Posterior cingulate gyrus (tissue), 11 donors: Measurements from ENCODE around the gene SLC6A11.

Experiments used
- DNase-seq, 10 donors: peaks; one replicate each; pipeline versions ENCODE4 v3.0.0 to v3.0.0-alpha.2; 2020 to 2021; ENCODE audit warnings: mixed read lengths in 3 of 10
- intact Hi-C: fragments of 100-400 bp; cut with DNase I; formaldehyde crosslinking; loops from one replicate; pipeline ENCODE4 v1.15.1; 2023

Gene SLC6A11

GRCh38 chr3:10816019-10816862 lies at the start of gene SLC6A11:
SLC6A11 (plus strand) TSS chr3:10816228; CDS start chr3:10816266, 38 bp downstream.
- peak in 9 of 10 donors; percentile 17 to 92 (median 49) for DNase-seq
- intact Hi-C loops = no loop called here

- intact Hi-C loops = no loop called here
Observed at GRCh38 chr3:10768708-10769394, 47.2 kb upstream of the SLC6A11 start.

GRCh38 chr3:10770547-10770946 lies 45.5 kb upstream of the SLC6A11 start:
- peak in 1 of 10 donors; percentile 75 for DNase-seq
- intact Hi-C loops = no loop called here

More at GRCh38 chr3:10768708-10769394, 47.2 kb upstream of the SLC6A11 start:
- no peak for DNase-seq

GRCh38 chr3:10770981-10771380 lies 45.0 kb upstream of the SLC6A11 start:
- intact Hi-C loops = no loop called here
- DNase-seq = no peak

- intact Hi-C loops = no loop called here
- peak in 1 of 10 donors; percentile 59 for DNase-seq
Observed at GRCh38 chr3:10771486-10772270, 44.4 kb upstream of the SLC6A11 start.

GRCh38 chr3:10772271-10773161 lies 43.5 kb upstream of the SLC6A11 start:
- intact Hi-C loops = no loop called here
- DNase-seq = peak in 1 of 10 donors; percentile 80

GRCh38 chr3:10774129-10774670 lies 41.8 kb upstream of the SLC6A11 start:
- intact Hi-C loops = no loop called here
- DNase-seq = no peak

- intact Hi-C loops = no loop called here
- DNase-seq = no peak
Observed at GRCh38 chr3:10774825-10775224, 41.2 kb upstream of the SLC6A11 start.

- intact Hi-C loops = no loop called here
- no peak for DNase-seq
Observed at GRCh38 chr3:10775259-10775658, 40.8 kb upstream of the SLC6A11 start.

- no peak for DNase-seq
- intact Hi-C loops = no loop called here
Observed at GRCh38 chr3:10775828-10776227, 40.2 kb upstream of the SLC6A11 start.

- DNase-seq = no peak
Observed at GRCh38 chr3:10777627-10778026, 38.4 kb upstream of the SLC6A11 start.

GRCh38 chr3:10778492-10779292 lies 37.3 kb upstream of the SLC6A11 start:
- DNase-seq = no peak
- intact Hi-C loops = no loop called here

More at GRCh38 chr3:10777627-10778026, 38.4 kb upstream of the SLC6A11 start:
- intact Hi-C loops = no loop called here

GRCh38 chr3:10779293-10779805 lies 36.7 kb upstream of the SLC6A11 start:
- intact Hi-C loops = no loop called here
- DNase-seq = no peak

GRCh38 chr3:10780243-10780642 lies 35.8 kb upstream of the SLC6A11 start:
- intact Hi-C loops = no loop called here
- DNase-seq = no peak

GRCh38 chr3:10780922-10781321 lies 35.1 kb upstream of the SLC6A11 start:
- no peak for DNase-seq
- intact Hi-C loops = no loop called here

GRCh38 chr3:10781981-10782380 lies 34.0 kb upstream of the SLC6A11 start:
- intact Hi-C loops = loop anchor here (2.0 kb wide), 1 partner anchor 23 kb away; no protein-coding TSS in a partner anchor
- no peak for DNase-seq

GRCh38 chr3:10783360-10784351 lies 32.4 kb upstream of the SLC6A11 start:
- DNase-seq = peak in 1 of 10 donors; percentile 32
- intact Hi-C loops = loop anchor here (2.0 kb wide), 1 partner anchor 25 kb away; no protein-coding TSS in a partner anchor
